HepG2 (cell line): Measurements from ENCODE around the gene IGLON5. TPM values are rescaled to one million over a fixed set of nuclear protein-coding genes. Genes with fewer than 3 reads are reported as not detected.
A peak's percentile ranks its signal among the peaks of the same experiment; 100 is the strongest.

Experiments
- ATAC-seq: fragments of 200-7000 bp; cut with Tn5 transposase; 3 replicates; pipeline ENCODE4 v1.9.1; 2020; ENCODE audit warnings: mild to moderate bottlenecking, moderate library complexity
- BruUV-seq: library from RNA; stranded (reverse); fragments of 400-500 nt; replicated peaks from 2 replicates; lab custom pipeline; 2021; lab: Mats Ljungman, UMichigan
- CTCF ChIA-PET: fragments of 300-600 bp; formaldehyde crosslinking; extraction: SDS; loops from one replicate; lab custom pipeline; 2021; ENCODE audit warnings: low total read pairs, inconsistent platforms, low intra/inter-chr PET ratio; lab: Yijun Ruan, JAX
- POLR2A ChIA-PET: fragments of 350-600 bp; sonication (Branson Sonifier 250); formaldehyde crosslinking; loops from one replicate; lab custom pipeline; 2020; ENCODE audit warnings: antibody characterized with exemption, inconsistent platforms; lab: Yijun Ruan, JAX
- DNase-seq: peaks from one replicate; pipeline ENCODE4 v3.0.0-alpha.2; 2015; ENCODE audit warnings: low spot score
- FAIRE-seq: peaks from 3 replicates; lab custom pipeline; 2011; peaks lifted over from hg19 to GRCh38; lab: Jason Lieb, UNC
- H2AFZ ChIP-seq: one replicate; pipeline ENCODE4 v1.6.1; 2011; ENCODE audit warnings: low read length, inconsistent platforms
- H3K27ac ChIP-seq: fragments of 300-600 bp; 3 replicates; pipeline ENCODE4 v1.8.0; 2011; ENCODE audit warnings: mixed run types, mild to moderate bottlenecking, mixed read lengths, low read length, inconsistent platforms; ENCODE audit not compliant: insufficient read depth; ENCODE audit errors: extremely low read length
- H3K27me3 ChIP-seq, 2 experiments: fragments of 200-600 bp in 1 of 2; 2 replicates in 1 of 2; 3 replicates in 1 of 2; pipeline versions ENCODE4 v1.6.0 to v1.8.0; 2011; ENCODE audit warnings: low read length in 2 of 2, mild to moderate bottlenecking in 2 of 2, moderate library complexity in 2 of 2, inconsistent platforms in 1 of 2; ENCODE audit not compliant: insufficient read depth in 2 of 2, control insufficient read depth in 1 of 2
- H3K36me3 ChIP-seq, 2 experiments: fragments of 200-600 bp in 1 of 2; replicated peaks in 1 of 2; 2 replicates in 1 of 2; 3 replicates in 1 of 2; pipeline versions ENCODE4 v1.5.1 to v1.8.0; 2011; ENCODE audit warnings: low read length in 2 of 2, inconsistent platforms in 1 of 2; ENCODE audit not compliant: insufficient read depth in 2 of 2, control insufficient read depth in 1 of 2
- H3K4me1 ChIP-seq: 2 replicates; pipeline ENCODE4 v1.5.1; 2012; ENCODE audit warnings: low read length, inconsistent platforms; ENCODE audit not compliant: insufficient read depth
- H3K4me2 ChIP-seq: 2 replicates; pipeline ENCODE4 v1.6.0; 2011; ENCODE audit warnings: low read depth, low read length, inconsistent platforms
- H3K4me3 ChIP-seq, 3 experiments: fragments of 200-600 bp in 1 of 3; sonication (generic), shearing (Covaris generic) in 1 of 3; replicated peaks in 1 of 3; 2 replicates each; pipeline ENCODE4 v1.5.1; 2011 to 2016; ENCODE audit warnings: low read length in 3 of 3, inconsistent platforms in 2 of 3, low read depth in 2 of 3, mild to moderate bottlenecking in 2 of 3, control low read depth in 1 of 3, mixed read lengths in 1 of 3; ENCODE audit not compliant: insufficient read depth in 1 of 3
- H3K79me2 ChIP-seq: one replicate; pipeline ENCODE4 v1.6.1; 2011; ENCODE audit warnings: low read length, inconsistent platforms; ENCODE audit not compliant: insufficient read depth
- H3K9ac ChIP-seq: 2 replicates; pipeline ENCODE4 v1.6.0; 2011; ENCODE audit warnings: mild to moderate bottlenecking, low read depth, low read length, inconsistent platforms; ENCODE audit not compliant: insufficient read depth
- H3K9me3 ChIP-seq: 2 replicates; pipeline ENCODE4 v1.5.1; 2012; ENCODE audit warnings: mild to moderate bottlenecking, low read length
- H4K20me1 ChIP-seq: 2 replicates; pipeline ENCODE4 v1.6.0; 2011; ENCODE audit warnings: inconsistent platforms, mild to moderate bottlenecking, low read length, moderate library complexity; ENCODE audit not compliant: insufficient read depth
- AGO2 ChIP-seq: fragments of 200-400 bp; formaldehyde crosslinking; optimal IDR thresholded peaks from 2 replicates; pipeline ENCODE3; 2017; ENCODE audit warnings: mild to moderate bottlenecking, low read depth, low read length, moderate library complexity
- ARID5B ChIP-seq: IDR thresholded peaks from 2 replicates; pipeline ENCODE4 v1.4.0; 2020; ENCODE audit warnings: mild to moderate bottlenecking, missing genetic modification reagents
- GZF1 ChIP-seq: sonication (generic); formaldehyde crosslinking; IDR thresholded peaks from 2 replicates; pipeline ENCODE4 v1.5.1; 2020; ENCODE audit warnings: mild to moderate bottlenecking, missing genetic modification reagents
- KDM5B ChIP-seq: sonication (generic); formaldehyde crosslinking; IDR thresholded peaks from 2 replicates; pipeline ENCODE4 v1.4.0; 2020; ENCODE audit warnings: missing genetic modification reagents, mild to moderate bottlenecking, borderline replicate concordance
- MEIS2 ChIP-seq: sonication (generic); formaldehyde crosslinking; IDR thresholded peaks from 2 replicates; pipeline ENCODE4 v1.9.0; 2021; ENCODE audit warnings: mild to moderate bottlenecking, missing genetic modification reagents
- MIER3 ChIP-seq: IDR thresholded peaks from 2 replicates; pipeline ENCODE4 v1.6.1; 2016; ENCODE audit warnings: missing compliant biosample characterization, borderline replicate concordance
- MIXL1 ChIP-seq: IDR thresholded peaks from 2 replicates; pipeline ENCODE4 v1.6.1; 2016
- PHF21A ChIP-seq: sonication (generic); formaldehyde crosslinking; IDR thresholded peaks from 2 replicates; pipeline ENCODE4 v1.5.0; 2020; ENCODE audit warnings: mild to moderate bottlenecking, missing genetic modification reagents
- PITX1 ChIP-seq: sonication (generic); formaldehyde crosslinking; IDR thresholded peaks from 2 replicates; pipeline ENCODE4 v1.5.1; 2020; ENCODE audit warnings: mild to moderate bottlenecking, missing genetic modification reagents
- SNAPC2 ChIP-seq: sonication (generic); formaldehyde crosslinking; IDR thresholded peaks from 2 replicates; pipeline ENCODE4 v1.8.1; 2022; ENCODE audit warnings: mild to moderate bottlenecking, missing genetic modification reagents
- SNRNP70 ChIP-seq: fragments of 200-400 bp; formaldehyde crosslinking; IDR thresholded peaks from 2 replicates; pipeline ENCODE4 v1.6.1; 2017; ENCODE audit warnings: mild to moderate bottlenecking, low read depth, low read length, moderate library complexity
- ZBTB8A ChIP-seq: sonication (generic); formaldehyde crosslinking; IDR thresholded peaks from 2 replicates; pipeline ENCODE4 v1.4.0; 2020; ENCODE audit warnings: mild to moderate bottlenecking, low read depth, missing genetic modification reagents, borderline replicate concordance
- ZKSCAN8 ChIP-seq: IDR thresholded peaks from 2 replicates; pipeline ENCODE4 v1.6.1; 2016; ENCODE audit warnings: borderline replicate concordance, missing genetic modification reagents, missing compliant biosample characterization
- ZMYM2 ChIP-seq: sonication (generic); formaldehyde crosslinking; IDR thresholded peaks from 2 replicates; pipeline ENCODE4 v1.8.0; 2022; ENCODE audit warnings: mild to moderate bottlenecking, missing genetic modification reagents
- ZNF251 ChIP-seq: sonication (generic); formaldehyde crosslinking; IDR thresholded peaks from 2 replicates; pipeline ENCODE4 v1.9.0; 2021; ENCODE audit warnings: mild to moderate bottlenecking, missing genetic modification reagents
- ZNF430 ChIP-seq: sonication (generic); formaldehyde crosslinking; IDR thresholded peaks from 2 replicates; pipeline ENCODE4 v1.9.0; 2021; ENCODE audit warnings: mild to moderate bottlenecking, missing genetic modification reagents
- ZNF484 ChIP-seq: sonication (generic); formaldehyde crosslinking; IDR thresholded peaks from 2 replicates; pipeline ENCODE4 v1.5.1; 2020; ENCODE audit warnings: mild to moderate bottlenecking, low read depth, missing genetic modification reagents, borderline replicate concordance
- ZNF552 ChIP-seq: sonication (generic); formaldehyde crosslinking; IDR thresholded peaks from 2 replicates; pipeline ENCODE4 v1.9.0; 2022; ENCODE audit warnings: missing genetic modification reagents, mild to moderate bottlenecking, borderline replicate concordance
- ZNF773 ChIP-seq: sonication (generic); formaldehyde crosslinking; IDR thresholded peaks from 2 replicates; pipeline ENCODE4 v1.4.0; 2020; ENCODE audit warnings: missing genetic modification reagents, borderline replicate concordance
- ZNF776 ChIP-seq: sonication (generic); formaldehyde crosslinking; IDR thresholded peaks from 2 replicates; pipeline ENCODE4 v1.4.0; 2020; ENCODE audit warnings: mild to moderate bottlenecking, missing genetic modification reagents
- WGBS: methylation state at CpG from one replicate; pipeline ENCODE4 v1.1.6; 2017; ENCODE audit warnings: low lambda C conversion rate; 5-methylcytosine and 5-hydroxymethylcytosine counted together
- in situ Hi-C: cut with HindIII; loops from 2 replicates; pipeline ENCODE4 v1.10.0; 2017; ENCODE audit warnings: low pct_unique_long_range_greater_than_20kb; ENCODE audit not compliant: extremely low pct_ligation_motif_present
- intact Hi-C: fragments of 100-400 bp; cut with micrococcal nuclease; formaldehyde crosslinking; loops from one replicate; pipeline ENCODE4 v1.10.0; 2022; ENCODE audit not compliant: unreplicated experiment
- polyA plus RNA-seq, 8 experiments: library from polyadenylated mRNA; depleted of rRNA in 3 of 8; stranded (reverse) in 7 of 8; unstranded in 1 of 8; fragments of >200 nt; fragmentation: Illumina TruSeq in 4 of 8; extraction: Trizol in 4 of 8; gene quantifications; 2 replicates each; pipeline versions ENCODE4 v1.2.1 to v1.2.3, GENCODE V29; 2011 to 2016; ENCODE audit warnings: low read depth in 4 of 8, missing spikeins in 1 of 8, mixed read lengths in 1 of 8; ENCODE audit not compliant: insufficient read depth in 1 of 8
- total RNA-seq, 5 experiments: library from RNA; depleted of rRNA; stranded (reverse); fragments of >200 nt; fragmentation: Illumina TruSeq; extraction: Trizol; gene quantifications; 2 replicates each; pipeline ENCODE4 v1.2.3, GENCODE V29; 2016; ENCODE audit warnings: low read depth in 1 of 5

The IGLON5 gene
- total and polyA plus RNA-seq, 2 of the 13 experiments (the other 11 are each of a cell fraction or from before 2014, with no cell fraction given) = 0.04 to 5.7 TPM

GRCh38 chr19:51351266-51351990, 40.0 kb downstream of the IGLON5 start (continued):
- TF ChIP-seq ZNF552 (no peak), PHF21A (peak; percentile 47; the same call in 1 of the 2 replicates), ZNF776 (no peak), ZNF773 (CRISPR knock-in tag) (no peak), ZKSCAN8 (CRISPR knock-in tag) (no peak), MEIS2 (CRISPR knock-in tag) (no peak), ZMYM2 (CRISPR knock-in tag) (no peak)

GRCh38 chr19:51352783-51353360, 41.4 kb downstream of the IGLON5 start:
- in situ Hi-C loops = no loop called here
- TF ChIP-seq MEIS2 (CRISPR knock-in tag) (no peak), MIXL1 (CRISPR knock-in tag) (no peak), MIER3 (CRISPR knock-in tag) (no peak), KDM5B (CRISPR knock-in tag) (no peak), ZBTB8A (no peak), ZNF430 (no peak), ZNF251 (no peak), ZNF484 (no peak), ZNF776 (no peak), ARID5B (CRISPR knock-in tag) (no peak), ZNF773 (CRISPR knock-in tag) (no peak), AGO2 (peak; percentile 96), PITX1 (CRISPR knock-in tag) (0 out of 2 replicates have a peak, but pooled peaks have one; percentile 31), GZF1 (CRISPR knock-in tag) (0 out of 2 replicates have a peak, but pooled peaks have one; percentile 33), SNAPC2 (CRISPR knock-in tag) (no peak), SNRNP70 (no peak)

More at GRCh38 chr19:51352783-51353360, 41.4 kb downstream of the IGLON5 start:
- Histone ChIP-seq H3K27ac (peak overlapping the region; percentile 79), H3K36me3 (peaks cover 14 to 30% of the 10 kb centered on the region in 2 experiments), H3K9ac (peak overlapping the region; percentile 99), H3K4me3 (peak overlapping the region; percentile 56 to 82 (median 72)), H3K4me2 (peak overlapping the region; percentile 100), H4K20me1 (peaks cover 9% of the 10 kb centered on the region), H3K27me3 (no peaks in the 10 kb centered on the region; a peak in 1 of 5 replicates), H3K9me3 (no peaks in the 10 kb centered on the region), H3K79me2 (peaks cover 61% of the 10 kb centered on the region), H2AFZ (no peak overlapping the region), H3K4me1 (peaks cover 86% of the 10 kb centered on the region)
- ChIA-PET POLR2A (interaction anchor here (1.4 to 7.2 kb wide), 5 partner anchors 10 to 55 kb away, joined by 4 to 259 read pairs (median 69); partner anchors contain the start of genes ETFB, NKG7 and VSIG10L), CTCF (no interaction called here)
- DNase-seq (no peak), FAIRE-seq (no peak), ATAC-seq (no peak)
- BruUV-seq = no TSS peak
- WGBS = 13% methylated on average over 6 of the region's 16 CpGs
- intact Hi-C loops = no loop called here
